GM12873 (cell line): ENCODE data around the gene WWOX.

Experiments used
- CTCF ChIP-seq: IDR thresholded peaks from 2 replicates; pipeline ENCODE4 v1.5.1; 2012; ENCODE audit warnings: low read depth, mild to moderate bottlenecking, moderate library complexity, low read length, control low read depth; ENCODE audit not compliant: insufficient read depth; ENCODE audit errors: missing control alignments

Gene WWOX

GRCh38 chr16:78439646-78440045 lies 340.2 kb downstream of the WWOX start:
- no peak for TF ChIP-seq CTCF

- TF ChIP-seq CTCF: no peak
Measured at GRCh38 chr16:78441298-78441697, 341.8 kb downstream of the WWOX start.

- no peak for TF ChIP-seq CTCF
Measured at GRCh38 chr16:78443542-78444364, 344.3 kb downstream of the WWOX start.

- no peak for TF ChIP-seq CTCF
Measured at GRCh38 chr16:78445818-78446217, 346.4 kb downstream of the WWOX start.

GRCh38 chr16:78446486-78446885 lies 347.0 kb downstream of the WWOX start:
- TF ChIP-seq CTCF: no peak

GRCh38 chr16:78446992-78447563 lies 347.6 kb downstream of the WWOX start:
- TF ChIP-seq CTCF: no peak

GRCh38 chr16:78448658-78449271 lies 349.3 kb downstream of the WWOX start:
- no peak for TF ChIP-seq CTCF
